GM21723 (cell line): ENCODE results near the gene RFX4.

Experiments
- ATAC-seq: cut with Tn5 transposase; IDR thresholded peaks from one replicate; pipeline ENCODE4 v1.9.1; 2021; ENCODE audit warnings: mild to moderate bottlenecking, moderate library complexity; ENCODE audit not compliant: unreplicated experiment

Gene RFX4

DNA sequence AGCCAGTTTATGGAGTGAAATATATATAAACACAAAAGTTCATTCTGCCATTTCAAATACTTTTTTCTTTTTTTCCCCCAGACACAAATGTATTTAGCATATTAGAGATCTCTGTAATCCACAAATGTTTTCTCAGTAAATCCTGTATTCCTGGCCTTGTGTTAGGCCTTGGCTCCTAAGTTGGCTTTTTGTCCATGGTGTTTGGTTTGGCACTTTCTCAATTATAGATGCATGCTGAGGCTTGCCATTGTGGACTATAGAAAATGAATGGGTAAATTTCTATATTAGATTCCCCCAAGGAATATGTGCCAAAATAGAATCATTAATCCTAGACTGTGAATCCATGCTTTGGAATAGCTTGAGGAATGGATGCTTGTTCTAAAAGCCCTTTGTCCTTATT is 208.7 kb downstream of the RFX4 start:
- no peak for ATAC-seq

DNA sequence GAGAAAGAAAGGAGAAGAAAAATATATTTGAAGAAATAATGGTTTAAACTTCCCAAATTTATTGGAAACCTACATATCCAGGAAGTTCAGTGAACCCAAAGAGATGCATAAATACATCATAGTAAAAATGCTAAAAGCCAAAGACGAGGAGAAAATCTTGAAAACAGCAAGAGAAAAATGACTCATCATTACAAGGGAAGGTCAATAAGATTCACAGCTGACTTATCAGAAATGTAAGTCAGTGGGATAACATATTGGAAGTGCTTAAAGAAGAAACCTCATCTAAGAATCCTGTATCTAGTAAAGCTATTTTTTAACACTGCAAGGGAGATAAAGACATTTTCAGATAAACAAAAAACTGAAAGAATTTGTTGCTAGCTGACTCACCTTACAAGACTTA is 211.6 kb downstream of the RFX4 start:
- ATAC-seq = no peak

DNA sequence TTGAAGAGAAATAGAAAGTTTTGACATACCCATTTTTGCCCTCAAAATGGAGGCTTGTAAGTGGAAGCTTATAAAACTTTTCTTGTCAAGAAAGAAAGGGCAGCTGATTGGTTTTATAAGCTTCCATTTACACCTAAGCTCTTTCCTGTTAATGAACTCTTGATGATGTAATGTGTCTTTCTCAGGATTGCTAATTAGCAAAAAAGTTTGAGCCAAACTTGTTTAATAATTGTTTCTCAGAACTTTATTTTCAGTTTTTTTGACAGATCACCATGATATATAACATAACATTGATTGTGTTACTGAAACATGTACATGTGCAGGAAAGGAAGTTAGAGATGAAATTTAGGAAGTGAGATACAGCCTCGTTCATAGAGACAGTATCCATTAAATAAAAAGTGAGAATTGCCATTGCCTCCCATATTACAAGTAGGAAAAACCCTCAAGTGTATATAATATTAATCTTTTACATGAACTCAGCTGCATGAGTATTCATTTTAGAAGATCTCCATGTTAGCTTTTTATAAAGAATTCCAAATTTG is 218.4 kb downstream of the RFX4 start:
- ATAC-seq = no peak

DNA sequence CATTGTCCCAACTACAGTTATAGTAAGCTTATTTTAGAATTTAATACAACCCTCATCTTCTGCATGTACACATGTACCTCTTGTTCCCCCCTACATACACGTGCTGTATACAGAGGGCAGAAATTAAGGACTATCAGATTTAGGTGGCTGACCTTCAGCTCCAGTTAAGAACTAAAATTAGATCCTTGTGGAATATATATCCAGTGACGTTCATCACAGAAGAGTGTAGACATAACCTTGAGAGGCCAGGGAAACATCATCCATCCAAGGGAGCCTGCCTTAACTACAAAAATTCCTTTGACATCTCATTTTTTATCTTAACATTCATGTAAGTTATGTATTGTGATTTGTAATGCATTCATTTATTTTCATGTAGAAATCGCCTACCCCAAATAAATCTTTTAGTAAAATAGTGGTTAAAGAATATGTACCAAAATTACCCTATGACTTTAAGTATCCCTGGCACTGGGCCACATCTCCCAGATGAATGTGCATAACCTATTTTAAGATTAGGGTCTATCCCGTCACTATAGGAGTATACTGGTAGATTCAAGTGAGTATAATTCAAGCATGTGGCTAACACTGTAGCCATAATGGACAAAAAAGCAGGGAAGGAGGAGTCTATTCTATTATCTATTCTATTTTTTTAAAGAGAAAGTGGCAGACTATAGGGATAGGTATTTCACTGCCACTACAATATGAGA is 219.2 kb downstream of the RFX4 start:
- no peak for ATAC-seq

DNA sequence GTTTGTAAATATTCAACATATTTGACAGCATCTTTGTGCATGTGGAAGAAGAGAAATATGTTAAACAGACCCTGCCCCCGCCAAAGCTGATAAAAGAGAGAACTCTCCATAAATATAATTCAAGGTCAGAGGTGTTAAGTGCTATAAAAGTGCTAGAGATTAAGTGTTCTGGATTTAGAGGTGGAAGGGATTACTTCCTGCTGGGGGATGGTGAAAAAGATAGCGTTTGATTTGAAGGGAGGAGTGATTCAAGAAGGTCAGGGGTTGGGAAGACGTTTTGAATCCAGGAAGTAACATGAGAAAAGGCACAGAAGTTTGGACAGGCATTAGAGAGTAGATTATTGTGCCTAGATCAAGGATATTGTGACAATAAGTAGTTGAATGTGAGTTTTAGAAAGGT is 221.9 kb downstream of the RFX4 start:
- ATAC-seq = no peak
